HL-60 (cell line): ENCODE data around the gene CTNS.

ENCODE experiments used
- DNase-seq, 2 experiments: peaks; one replicate each; pipeline ENCODE4 v3.0.0-alpha.2; 2010 to 2020; ENCODE audit warnings: low read depth in 1 of 2, low spot score in 1 of 2
- H3K27ac ChIP-seq: fragments of 250-450 bp; sonication (Bioruptor Pico); replicated peaks from 2 replicates; pipeline ENCODE4 v1.5.1; 2020; ENCODE audit warnings: mild to moderate bottlenecking, moderate library complexity
- H3K27me3 ChIP-seq: fragments of 250-450 bp; sonication (Bioruptor Pico); 2 replicates; pipeline ENCODE4 v1.5.1; 2021; ENCODE audit warnings: mild to moderate bottlenecking, moderate library complexity; ENCODE audit not compliant: insufficient read depth, poor library complexity, severe bottlenecking
- H3K4me3 ChIP-seq: replicated peaks from 2 replicates; pipeline ENCODE4 v1.5.1; 2011; ENCODE audit warnings: mild to moderate bottlenecking, control low read depth, low read length; ENCODE audit not compliant: insufficient read depth
- GABPA ChIP-seq: IDR thresholded peaks from 2 replicates; pipeline ENCODE4 v1.6.1; 2012; ENCODE audit warnings: low read depth
- POLR2AphosphoS5 ChIP-seq: IDR thresholded peaks from 2 replicates; pipeline ENCODE4 v1.6.1; 2012; ENCODE audit warnings: low read depth
- REST ChIP-seq: IDR thresholded peaks from 2 replicates; pipeline ENCODE4 v1.6.1; 2012; ENCODE audit warnings: low read depth; ENCODE audit not compliant: insufficient replicate concordance
- SPI1 ChIP-seq: IDR thresholded peaks from 2 replicates; pipeline ENCODE4 v1.6.1; 2012; ENCODE audit warnings: low read depth, mild to moderate bottlenecking, borderline replicate concordance
- TF ChIP-seq, protein P1 (sequence below): IDR thresholded peaks from one replicate; pipeline ENCODE4 v1.5.1; 2011; ENCODE audit warnings: low read length, control low read depth, inconsistent platforms; ENCODE audit not compliant: insufficient read depth

The CTNS gene

GRCh38 chr17:3592216-3592860 is 44.2 kb upstream of the CTNS start:
- DNase-seq = no peak
- H3K27me3 ChIP-seq = no peaks in the 10 kb centered on the region
- TF ChIP-seq, protein P1, sequence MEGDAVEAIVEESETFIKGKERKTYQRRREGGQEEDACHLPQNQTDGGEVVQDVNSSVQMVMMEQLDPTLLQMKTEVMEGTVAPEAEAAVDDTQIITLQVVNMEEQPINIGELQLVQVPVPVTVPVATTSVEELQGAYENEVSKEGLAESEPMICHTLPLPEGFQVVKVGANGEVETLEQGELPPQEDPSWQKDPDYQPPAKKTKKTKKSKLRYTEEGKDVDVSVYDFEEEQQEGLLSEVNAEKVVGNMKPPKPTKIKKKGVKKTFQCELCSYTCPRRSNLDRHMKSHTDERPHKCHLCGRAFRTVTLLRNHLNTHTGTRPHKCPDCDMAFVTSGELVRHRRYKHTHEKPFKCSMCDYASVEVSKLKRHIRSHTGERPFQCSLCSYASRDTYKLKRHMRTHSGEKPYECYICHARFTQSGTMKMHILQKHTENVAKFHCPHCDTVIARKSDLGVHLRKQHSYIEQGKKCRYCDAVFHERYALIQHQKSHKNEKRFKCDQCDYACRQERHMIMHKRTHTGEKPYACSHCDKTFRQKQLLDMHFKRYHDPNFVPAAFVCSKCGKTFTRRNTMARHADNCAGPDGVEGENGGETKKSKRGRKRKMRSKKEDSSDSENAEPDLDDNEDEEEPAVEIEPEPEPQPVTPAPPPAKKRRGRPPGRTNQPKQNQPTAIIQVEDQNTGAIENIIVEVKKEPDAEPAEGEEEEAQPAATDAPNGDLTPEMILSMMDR = no peak
- TF ChIP-seq POLR2AphosphoS5 (no peak), GABPA (no peak), REST (no peak), SPI1 (no peak)
- H3K27ac ChIP-seq = no peak overlapping the region
- no peak overlapping the region for H3K4me3 ChIP-seq

- Histone ChIP-seq H3K4me3 (no peak overlapping the region), H3K27me3 (no peaks in the 10 kb centered on the region), H3K27ac (no peak overlapping the region)
- TF ChIP-seq SPI1 (no peak), POLR2AphosphoS5 (no peak), GABPA (no peak), REST (no peak)
- TF ChIP-seq, protein P1 = no peak
- no peak for DNase-seq
Measured at GRCh38 chr17:3593384-3593783, 43.2 kb upstream of the CTNS start.

GRCh38 chr17:3594051-3594800 is 42.3 kb upstream of the CTNS start:
- Histone ChIP-seq H3K27me3 (no peaks in the 10 kb centered on the region), H3K27ac (no peak overlapping the region), H3K4me3 (no peak overlapping the region)
- TF ChIP-seq REST = no peak
- TF ChIP-seq POLR2AphosphoS5 = no peak
- TF ChIP-seq SPI1 = no peak
- TF ChIP-seq, protein P1 = no peak
- DNase-seq = no peak
